Activated CD8-positive, alpha-beta T cell treated with anti-CD3 and anti-CD28 coated beads, Interleukin-2, amount 10 ng/mL, durations not matched to agents 7 days and 5 days (primary cell): ENCODE results near the gene PARD6G. TPM values are rescaled to one million over a fixed set of nuclear protein-coding genes. Genes with fewer than 3 reads are reported as not detected.
A peak's percentile ranks its signal among the peaks of the same experiment; 100 is the strongest.
"Not testable (repeated sequence)": the region's sequence is repeated elsewhere in the genome, so short reads cannot be mapped to it uniquely, and the experiment has no call there.

Experiments
- ATAC-seq: fragments of 150-1000 bp; cut with Tn5 transposase; one replicate; pipeline ENCODE4 v1.10.0; 2021; ENCODE audit warnings: moderate library complexity
- CTCF ChIA-PET: fragments of 350-600 bp; sonication (Branson Sonifier 250); formaldehyde crosslinking; loops from one replicate; lab custom pipeline; 2021; ENCODE audit warnings: antibody characterized with exemption; lab: Charles Lee
- POLR2A ChIA-PET: fragments of 350-600 bp; sonication (Branson Sonifier 250); formaldehyde crosslinking; loops from one replicate; lab custom pipeline; 2021; ENCODE audit warnings: antibody characterized with exemption; lab: Charles Lee
- DNase-seq: peaks from one replicate; pipeline ENCODE4 v3.0.0-alpha.2; 2020
- H3K27ac Mint-ChIP-seq: one replicate; pipeline ENCODE4 v1.8.0; 2021; ENCODE audit warnings: mild to moderate bottlenecking, mixed read lengths
- H3K27me3 Mint-ChIP-seq: one replicate; pipeline ENCODE4 v1.8.0; 2021; ENCODE audit warnings: low read depth, mixed read lengths
- H3K36me3 Mint-ChIP-seq: one replicate; pipeline ENCODE4 v1.8.0; 2021; ENCODE audit warnings: low read depth, mixed read lengths
- H3K4me1 Mint-ChIP-seq: one replicate; pipeline ENCODE4 v1.8.0; 2021; ENCODE audit warnings: low read depth, mixed read lengths
- H3K4me3 Mint-ChIP-seq: one replicate; pipeline ENCODE4 v1.8.0; 2021; ENCODE audit warnings: mild to moderate bottlenecking, mixed read lengths
- H3K9me3 Mint-ChIP-seq: one replicate; pipeline ENCODE4 v1.8.0; 2022; ENCODE audit warnings: mixed read lengths; ENCODE audit not compliant: insufficient read depth
- total RNA-seq, 2 experiments: library from RNA; stranded (reverse); gene quantifications; one replicate each; pipeline ENCODE4 v1.2.3, GENCODE V29; 2021

The PARD6G gene
- total RNA-seq, 2 experiments from 2014 or later: 0.18 TPM; not detected in 1

DNA sequence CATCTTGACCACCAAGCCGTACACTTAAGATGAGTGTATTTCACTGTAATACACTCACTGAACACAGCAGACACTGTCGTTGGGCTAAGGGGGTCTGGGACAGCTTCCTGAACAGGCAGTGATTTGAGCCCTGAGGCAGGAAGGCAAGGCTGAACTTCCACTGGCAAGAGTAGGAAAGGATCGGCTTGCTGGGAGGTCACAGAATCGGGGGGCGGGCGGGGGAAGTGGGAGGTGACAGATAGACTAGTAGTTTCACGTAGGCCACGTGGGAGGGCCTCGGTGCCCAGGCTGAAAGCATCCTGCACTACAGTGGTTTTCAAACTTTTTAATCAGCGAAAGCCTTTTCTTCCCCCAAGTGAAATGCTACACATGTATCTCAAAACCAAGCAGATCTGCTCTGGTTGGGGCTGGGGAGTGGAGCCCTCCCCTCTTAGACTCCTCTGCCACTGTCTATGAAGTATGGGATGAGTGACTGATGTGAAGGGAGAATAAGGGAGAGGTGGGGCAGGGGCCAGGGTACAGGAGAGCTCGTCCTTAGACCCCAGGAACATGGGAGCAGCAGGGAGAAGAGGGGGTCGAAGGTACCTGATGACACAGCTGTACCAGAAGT is 8.6 kb downstream of the PARD6G start:
- Mint-ChIP-seq H3K4me1 (no peaks in the 10 kb centered on the region), H3K4me3 (no peak overlapping the region), H3K27me3 (peaks cover 11% of the 10 kb centered on the region), H3K36me3 (no peaks in the 10 kb centered on the region), H3K27ac (no peak overlapping the region), H3K9me3 (no peaks in the 10 kb centered on the region)
- CTCF ChIA-PET: no interaction called here
- POLR2A ChIA-PET: no interaction called here
- ATAC-seq (no peak), DNase-seq (peak; percentile 13)

DNA sequence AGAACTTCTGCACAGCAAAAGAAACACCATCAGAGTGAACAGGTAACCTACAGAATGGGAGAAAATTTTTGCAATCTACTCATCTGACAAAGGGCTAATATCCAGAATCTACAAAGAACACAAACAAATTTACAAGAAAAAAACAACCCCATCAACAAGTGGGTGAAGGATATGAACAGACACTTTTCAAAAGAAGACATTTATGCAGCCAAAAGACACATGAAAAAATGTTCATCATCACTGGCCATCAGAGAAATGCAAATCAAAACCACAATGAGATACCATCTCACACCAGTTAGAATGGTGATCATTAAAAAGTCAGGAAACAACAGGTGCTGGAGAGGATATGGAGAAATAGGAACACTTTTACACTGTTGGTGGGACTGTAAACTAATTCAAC is 9.8 kb downstream of the PARD6G start:
- H3K9me3 Mint-ChIP-seq, CTCF ChIA-PET, ATAC-seq, H3K27me3 Mint-ChIP-seq, H3K36me3 Mint-ChIP-seq, H3K4me1 Mint-ChIP-seq, H3K4me3 Mint-ChIP-seq, POLR2A ChIA-PET, H3K27ac Mint-ChIP-seq, DNase-seq: not testable (repeated sequence)

DNA sequence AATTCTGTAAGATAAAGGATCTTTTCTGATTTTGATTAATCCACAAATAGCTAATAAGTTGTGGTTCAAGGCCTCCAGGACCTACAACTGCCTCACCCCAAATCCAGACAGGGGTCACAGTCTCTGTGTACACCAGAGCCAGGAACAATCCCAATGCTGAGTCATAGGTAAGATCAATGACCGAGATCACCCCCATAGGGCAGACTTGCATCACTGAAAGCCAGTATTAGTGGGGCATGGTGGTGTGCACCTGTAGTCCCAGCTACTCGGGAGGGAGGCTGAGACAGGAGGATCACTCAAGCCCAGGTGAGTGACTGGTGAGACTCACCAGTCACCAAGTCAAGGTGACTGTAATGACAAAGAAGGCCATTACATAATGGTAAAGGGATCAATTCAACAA is 12.9 kb downstream of the PARD6G start:
- Mint-ChIP-seq H3K9me3 (no peaks in the 10 kb centered on the region), H3K4me1 (no peaks in the 10 kb centered on the region), H3K27ac (no peak overlapping the region), H3K4me3 (no peak overlapping the region), H3K36me3 (no peaks in the 10 kb centered on the region), H3K27me3 (peaks cover 7% of the 10 kb centered on the region)
- ChIA-PET POLR2A (no interaction called here), CTCF (interaction anchor here (0.6 to 1.3 kb wide), 2 partner anchors 77 to 128 kb away, joined by 3 read pairs; no protein-coding TSS in a partner anchor)
- ATAC-seq (no peak), DNase-seq (no peak)

DNA sequence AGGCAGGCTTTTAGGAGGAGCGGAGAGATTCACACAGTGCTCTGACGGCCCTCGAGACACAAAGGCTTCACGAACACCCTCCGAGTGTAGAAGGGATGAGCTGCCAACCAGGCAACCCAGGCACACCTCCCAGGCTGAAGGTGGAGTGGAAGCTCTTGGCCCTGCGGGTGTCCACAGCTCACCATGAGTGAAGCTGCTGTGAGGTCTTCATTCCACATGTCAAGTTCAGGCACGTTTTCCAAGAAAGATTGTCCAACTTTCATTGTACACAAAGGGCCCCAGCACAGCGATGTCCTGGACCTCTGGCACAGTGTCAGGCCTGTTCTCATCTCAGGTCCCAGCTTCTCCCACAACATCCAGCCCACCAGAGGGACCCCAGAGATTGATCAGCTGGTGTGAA is 13.4 kb downstream of the PARD6G start:
- Mint-ChIP-seq H3K4me1 (no peaks in the 10 kb centered on the region), H3K27me3 (peaks cover 7% of the 10 kb centered on the region), H3K36me3 (no peaks in the 10 kb centered on the region), H3K27ac (no peak overlapping the region), H3K9me3 (no peaks in the 10 kb centered on the region), H3K4me3 (no peak overlapping the region)
- peak; percentile 16 for DNase-seq
- CTCF ChIA-PET: interaction anchor here (1.3 kb wide), 1 partner anchor 77 kb away, joined by 3 read pairs; no protein-coding TSS in a partner anchor
- ATAC-seq: no peak
- POLR2A ChIA-PET: no interaction called here

DNA sequence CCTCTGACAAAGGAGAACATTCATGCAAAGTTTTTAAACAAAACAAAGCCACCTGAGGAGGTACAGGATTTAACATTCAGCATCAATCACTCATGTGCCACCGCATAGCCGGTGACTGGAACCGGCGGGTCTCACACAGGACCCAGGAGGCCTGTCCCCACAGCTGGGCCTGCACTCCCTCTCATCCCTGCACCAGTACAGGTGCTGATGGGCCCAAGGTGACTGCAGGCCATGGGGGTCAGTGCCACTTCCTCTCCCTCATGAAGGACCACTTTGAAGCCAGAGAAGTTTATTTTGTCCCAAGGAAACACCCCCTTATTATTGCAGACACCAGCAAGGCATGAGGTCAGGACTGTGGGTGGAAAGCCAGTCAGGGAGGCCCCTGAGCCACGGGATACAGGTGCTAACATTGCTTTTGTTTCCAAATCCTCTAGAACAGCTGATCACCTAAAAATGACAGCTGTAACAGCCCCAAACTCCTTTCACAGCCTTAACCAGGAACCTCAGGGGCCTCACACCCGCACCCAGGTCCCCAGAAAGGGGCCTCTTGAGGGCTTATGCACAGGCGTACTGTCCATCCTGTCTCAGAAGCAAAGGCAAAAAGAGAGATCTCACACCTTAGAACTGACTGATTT is 14.0 kb downstream of the PARD6G start:
- Mint-ChIP-seq H3K4me1 (no peaks in the 10 kb centered on the region), H3K27me3 (peaks cover 7% of the 10 kb centered on the region), H3K9me3 (no peaks in the 10 kb centered on the region), H3K27ac (no peak overlapping the region), H3K36me3 (no peaks in the 10 kb centered on the region), H3K4me3 (no peak overlapping the region)
- DNase-seq: peak; percentile 11
- ChIA-PET CTCF (interaction anchor here (1.3 kb wide), 1 partner anchor 76 kb away, joined by 3 read pairs; no protein-coding TSS in a partner anchor), POLR2A (no interaction called here)
- no peak for ATAC-seq

DNA sequence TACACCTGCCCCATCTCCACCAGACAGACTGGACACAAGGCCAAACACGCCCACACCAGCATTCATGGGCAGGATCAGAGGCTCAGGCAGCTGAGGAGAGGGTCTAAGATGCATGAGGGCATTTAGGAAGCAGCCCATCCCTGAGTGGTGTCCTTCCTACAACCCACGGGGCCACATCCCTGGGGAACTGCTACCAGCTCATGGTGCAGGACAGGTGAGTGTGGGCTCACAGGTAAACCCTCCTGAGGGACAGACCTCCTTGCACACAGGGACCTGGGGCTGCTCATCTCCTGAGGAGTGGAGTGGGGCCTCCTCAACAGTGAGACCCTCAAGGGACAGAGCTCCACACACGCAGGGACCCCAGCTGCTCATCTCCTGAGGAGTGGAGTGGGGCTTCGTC is 14.6 kb downstream of the PARD6G start:
- ATAC-seq (no peak), DNase-seq (peak; percentile 14)
- ChIA-PET CTCF (no interaction called here), POLR2A (no interaction called here)
- Mint-ChIP-seq H3K27me3 (peaks cover 7% of the 10 kb centered on the region), H3K4me3 (no peak overlapping the region), H3K27ac (no peak overlapping the region), H3K9me3 (no peaks in the 10 kb centered on the region), H3K36me3 (no peaks in the 10 kb centered on the region), H3K4me1 (no peaks in the 10 kb centered on the region)

DNA sequence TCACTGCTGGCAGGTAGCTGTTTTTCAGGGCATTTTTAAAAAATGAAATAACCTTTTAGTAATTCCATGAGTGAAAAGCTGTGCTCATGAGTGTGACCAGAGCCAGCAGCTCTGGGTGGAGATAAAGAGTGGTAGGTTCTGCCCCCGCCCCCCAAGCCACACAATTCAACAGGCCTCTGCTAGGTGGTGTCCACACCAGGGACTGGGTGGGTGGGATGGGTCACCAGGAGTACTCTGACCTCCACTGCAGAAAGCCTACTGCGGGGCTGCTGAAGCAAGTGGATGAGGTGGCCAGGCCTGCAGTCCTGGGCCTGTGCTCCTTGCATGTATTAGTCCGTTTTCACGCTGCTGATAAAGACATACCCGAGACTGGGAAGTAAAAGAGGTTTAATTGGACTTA is 15.3 kb downstream of the PARD6G start:
- Mint-ChIP-seq H3K36me3 (no peaks in the 10 kb centered on the region), H3K4me3 (no peak overlapping the region), H3K27me3 (peaks cover 7% of the 10 kb centered on the region), H3K4me1 (no peaks in the 10 kb centered on the region), H3K9me3 (no peaks in the 10 kb centered on the region), H3K27ac (no peak overlapping the region)
- no peak for ATAC-seq
- DNase-seq: peak; percentile 4
- ChIA-PET CTCF (no interaction called here), POLR2A (no interaction called here)

DNA sequence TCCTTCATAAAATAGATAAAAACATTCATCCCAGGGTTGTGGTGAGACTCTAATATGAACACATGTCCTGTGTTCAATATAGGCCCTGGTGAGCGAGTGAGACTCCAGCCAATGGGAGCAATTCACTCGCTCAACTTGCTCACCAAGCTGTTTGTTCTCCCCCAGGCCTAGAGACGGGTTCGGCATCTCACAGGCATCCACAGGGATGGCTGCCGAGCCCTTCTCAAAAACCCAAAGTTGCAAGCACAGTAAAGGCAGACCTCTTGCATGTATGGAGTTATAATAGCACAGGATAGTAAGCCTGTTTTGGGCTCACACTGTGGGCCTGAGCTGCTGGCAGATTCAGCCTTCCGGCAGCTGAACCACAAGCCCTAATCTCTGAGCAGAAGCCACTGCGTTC is 15.7 kb downstream of the PARD6G start:
- ATAC-seq: no peak
- peaks cover 5% of the 10 kb centered on the region for H3K27me3 Mint-ChIP-seq
- no peak overlapping the region for H3K4me3 Mint-ChIP-seq
- no peaks in the 10 kb centered on the region for H3K36me3 Mint-ChIP-seq
- no peak overlapping the region for H3K27ac Mint-ChIP-seq
- POLR2A ChIA-PET: no interaction called here
- no peaks in the 10 kb centered on the region for H3K9me3 Mint-ChIP-seq
- H3K4me1 Mint-ChIP-seq: no peaks in the 10 kb centered on the region
- CTCF ChIA-PET: no interaction called here
- DNase-seq: peak; percentile 14

DNA sequence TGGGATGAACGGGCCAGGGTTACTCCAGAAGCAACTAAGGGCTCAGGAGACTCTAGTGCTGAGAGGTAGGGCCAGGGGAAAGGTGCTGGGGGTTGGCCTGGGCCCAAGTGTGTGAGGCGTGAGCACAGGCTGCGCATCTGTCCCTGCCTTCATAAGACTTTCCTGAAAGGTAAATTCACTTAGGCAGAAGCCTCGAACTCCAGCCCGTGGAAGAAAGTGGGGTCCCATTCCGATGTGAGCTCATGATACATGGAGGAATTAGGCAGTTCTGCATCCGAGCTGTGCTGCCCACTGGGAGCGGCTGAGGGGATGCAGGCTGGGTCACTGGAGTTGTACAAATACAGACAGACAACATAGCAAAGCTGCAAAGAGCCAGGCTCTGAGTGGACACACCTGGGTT is 16.2 kb downstream of the PARD6G start:
- CTCF ChIA-PET: no interaction called here
- no peak overlapping the region for H3K27ac Mint-ChIP-seq
- no peaks in the 10 kb centered on the region for H3K4me1 Mint-ChIP-seq
- DNase-seq (no peak), ATAC-seq (no peak)
- POLR2A ChIA-PET: no interaction called here
- H3K27me3 Mint-ChIP-seq: peaks cover 5% of the 10 kb centered on the region
- no peaks in the 10 kb centered on the region for H3K9me3 Mint-ChIP-seq
- H3K36me3 Mint-ChIP-seq: no peaks in the 10 kb centered on the region
- no peak overlapping the region for H3K4me3 Mint-ChIP-seq

DNA sequence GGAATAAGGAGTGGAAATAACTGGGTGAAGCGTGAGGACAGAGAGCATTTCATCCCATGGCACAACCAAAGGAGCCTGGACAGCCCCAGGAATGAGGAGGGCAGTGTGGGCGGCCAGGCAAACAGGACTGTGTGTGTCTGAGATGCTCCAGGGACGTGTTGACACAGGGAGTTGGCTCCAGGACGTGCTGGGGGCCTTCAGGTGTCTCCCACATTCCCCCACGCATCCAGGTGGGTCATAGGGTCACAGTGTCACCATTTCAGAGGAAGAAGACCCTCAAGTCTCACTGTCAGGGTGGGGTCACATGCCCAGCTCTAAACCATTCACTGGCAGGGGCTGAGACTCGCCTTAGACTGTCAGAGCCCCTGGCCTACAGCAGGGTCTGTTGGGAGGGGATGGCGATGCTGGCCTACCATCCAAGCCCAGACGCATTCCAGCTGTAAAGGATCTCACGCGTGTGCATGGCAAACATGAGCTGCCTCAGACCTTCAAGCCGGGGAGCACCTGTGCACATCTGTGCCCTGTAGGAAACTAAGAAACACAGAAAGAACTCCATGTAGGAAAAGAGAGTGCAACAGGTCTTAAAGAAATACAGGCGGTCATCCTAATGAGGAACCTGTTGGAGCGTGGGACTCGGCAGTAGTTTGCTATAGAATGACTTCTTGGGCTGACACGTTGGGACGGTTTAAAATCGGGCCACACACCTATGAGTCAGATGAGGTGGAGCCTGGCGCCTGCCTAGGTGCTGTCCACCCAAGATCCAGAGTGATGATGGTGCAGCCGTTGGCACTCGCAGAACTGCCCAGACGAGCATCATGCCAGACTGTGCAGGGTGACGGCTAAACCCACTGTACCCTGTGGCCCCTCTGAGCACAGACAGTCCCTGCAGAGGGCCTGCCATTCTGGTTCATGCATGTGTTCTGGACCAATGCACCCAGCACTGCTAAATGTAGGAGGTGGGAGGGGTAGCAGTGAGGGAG is 17.3 kb downstream of the PARD6G start:
- ATAC-seq (no peak), DNase-seq (peak; percentile 14)
- Mint-ChIP-seq H3K36me3 (no peaks in the 10 kb centered on the region), H3K4me1 (no peaks in the 10 kb centered on the region), H3K9me3 (no peaks in the 10 kb centered on the region), H3K4me3 (no peak overlapping the region), H3K27me3 (no peaks in the 10 kb centered on the region), H3K27ac (no peak overlapping the region)
- POLR2A ChIA-PET: no interaction called here
- CTCF ChIA-PET: no interaction called here

DNA sequence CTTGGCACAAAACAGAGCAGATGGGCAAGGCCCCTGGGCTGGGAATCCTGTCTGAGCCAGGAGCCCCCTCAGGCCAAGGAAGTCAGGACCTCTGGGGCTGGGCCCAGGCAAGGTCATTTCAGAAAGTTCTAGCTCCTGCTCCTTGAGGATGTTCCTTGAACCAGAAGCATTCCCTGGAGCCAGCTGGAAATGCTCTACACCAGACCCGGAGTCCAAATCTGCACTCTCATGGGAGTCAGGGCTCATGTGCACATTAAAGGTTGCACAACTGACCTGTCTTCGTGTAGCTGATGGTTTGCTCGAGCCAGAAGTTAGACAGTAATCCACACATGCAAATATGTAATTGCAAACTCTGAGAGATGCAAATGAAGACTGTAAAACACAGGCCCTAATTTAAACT is 18.0 kb downstream of the PARD6G start:
- H3K4me3 Mint-ChIP-seq: no peak overlapping the region
- H3K27me3 Mint-ChIP-seq: no peaks in the 10 kb centered on the region
- H3K27ac Mint-ChIP-seq: no peak overlapping the region
- no peaks in the 10 kb centered on the region for H3K4me1 Mint-ChIP-seq
- DNase-seq (no peak), ATAC-seq (no peak)
- no peaks in the 10 kb centered on the region for H3K36me3 Mint-ChIP-seq
- ChIA-PET POLR2A (no interaction called here), CTCF (no interaction called here)
- H3K9me3 Mint-ChIP-seq: no peaks in the 10 kb centered on the region
